Choroid plexus epithelial cell (primary cell): Measurements from ENCODE around the gene RHOT2.

Source experiments
- DNase-seq: peaks from one replicate; pipeline ENCODE4 v3.0.0-alpha.2; 2010; ENCODE audit warnings: low read depth
- H3K4me3 ChIP-seq: 2 replicates; pipeline ENCODE4 v1.5.1; 2011; ENCODE audit warnings: low read depth, mild to moderate bottlenecking, control low read depth, low read length, moderate library complexity
- CTCF ChIP-seq: conservative IDR thresholded peaks from 2 replicates; pipeline ENCODE4 v1.5.1; 2011; ENCODE audit warnings: low read depth, mild to moderate bottlenecking, control low read depth, inconsistent platforms, low read length, moderate library complexity

The RHOT2 gene

GRCh38 chr16:698911-699671 is 31.2 kb downstream of the RHOT2 start:
- H3K4me3 ChIP-seq, result no peak overlapping the region
- no peak for DNase-seq

GRCh38 chr16:700684-701584 is 33.0 kb downstream of the RHOT2 start:
- H3K4me3 ChIP-seq, result no peak overlapping the region
- DNase-seq, result no peak
- TF ChIP-seq CTCF, result no peak

More at GRCh38 chr16:698911-699671, 31.2 kb downstream of the RHOT2 start:
- no peak for TF ChIP-seq CTCF

DNA sequence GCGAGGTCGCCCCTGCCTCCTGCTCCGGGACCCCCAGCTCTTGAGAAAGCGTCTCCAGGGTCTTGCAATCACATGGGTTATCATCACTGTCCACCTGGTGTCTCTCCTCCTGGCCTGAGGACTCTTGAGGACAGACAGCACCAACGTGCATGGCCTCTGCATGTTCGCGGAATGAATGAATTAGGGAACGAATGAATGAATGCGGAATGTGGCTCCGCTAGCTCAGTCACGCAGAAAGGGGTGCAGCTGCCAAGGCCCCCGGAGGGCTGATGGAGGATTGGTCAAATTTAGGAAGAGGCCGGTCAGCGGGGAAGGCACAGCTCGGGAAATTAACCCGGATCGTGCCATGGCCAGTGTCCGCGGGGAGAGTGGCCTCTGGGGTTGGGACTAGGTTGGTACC is 34.4 kb downstream of the RHOT2 start:
- no peak overlapping the region for H3K4me3 ChIP-seq
- no peak for TF ChIP-seq CTCF
- no peak for DNase-seq

GRCh38 chr16:703406-703805 is 35.5 kb downstream of the RHOT2 start:
- DNase-seq, result no peak
- H3K4me3 ChIP-seq, result no peak overlapping the region
- no peak for TF ChIP-seq CTCF

DNA sequence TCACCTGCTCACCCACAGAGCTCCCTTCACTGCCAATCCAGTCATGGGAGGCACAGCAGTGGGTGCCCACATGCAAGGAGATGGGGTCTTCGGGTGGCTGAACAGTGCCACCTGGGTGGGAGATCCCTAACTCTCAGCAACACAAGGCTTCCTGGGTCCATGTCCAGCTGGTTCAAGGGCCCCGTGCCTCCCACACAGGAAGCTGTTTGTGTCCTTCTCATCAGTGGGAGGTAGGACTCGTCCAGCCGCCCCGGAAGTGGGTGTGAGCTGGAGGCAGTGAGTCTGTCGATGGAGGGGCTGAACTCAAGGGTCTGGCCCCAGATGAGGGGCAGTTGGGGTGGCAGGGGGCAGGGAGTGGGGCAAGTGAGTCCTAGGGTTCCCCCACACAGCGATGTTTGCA is 36.1 kb downstream of the RHOT2 start:
- no peak for TF ChIP-seq CTCF
- no peak for DNase-seq

GRCh38 chr16:704552-705380 is 36.8 kb downstream of the RHOT2 start:
- TF ChIP-seq CTCF, result no peak
- H3K4me3 ChIP-seq, result no peak overlapping the region
- no peak for DNase-seq

More for the DNA sequence above, 36.1 kb downstream of the RHOT2 start:
- H3K4me3 ChIP-seq, result no peak overlapping the region
